ENCODE measurements around the gene RHBDD1. TPM values are rescaled to one million over a fixed set of nuclear protein-coding genes. Genes with fewer than 3 reads are reported as not detected.

RHBDD1 gene
- total and polyA plus RNA-seq, 2 experiments from 2014 or later, result 24.3 to 33.7 TPM

DNA sequence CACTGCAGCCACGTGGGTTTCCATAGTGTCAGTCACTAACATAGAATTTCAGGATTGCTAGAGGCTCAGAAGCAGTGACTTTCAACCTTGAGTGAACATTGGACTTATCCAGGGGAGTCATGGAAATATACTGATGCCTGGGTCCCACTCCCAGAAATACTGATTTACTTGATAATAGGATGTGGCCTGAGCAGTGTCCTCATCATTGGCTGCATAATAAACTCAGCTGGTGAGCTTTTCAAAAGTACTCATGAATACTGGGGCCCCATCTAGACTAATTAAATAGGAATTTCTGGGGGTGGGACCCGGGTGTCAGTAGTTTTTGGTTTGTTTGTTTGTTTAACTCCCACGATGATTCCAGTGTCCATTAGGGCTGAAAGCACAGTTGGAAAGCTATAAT, 186.8 kb downstream of the RHBDD1 start:
- Histone ChIP-seq H3K4me1 (ENCODE audit: insufficient read depth) (no peaks in the 10 kb centered on the region), H3K27ac (no peak overlapping the region), H3K9me2 (ENCODE audit: insufficient read depth) (no peaks in the 10 kb centered on the region), H2AFZ (no peak overlapping the region), H3F3A (ENCODE audit: insufficient read depth) (no peaks in the 10 kb centered on the region), H3K36me3 (ENCODE audit: low read depth) (no peaks in the 10 kb centered on the region), H3K4me2 (ENCODE audit: unreplicated experiment) (no peak overlapping the region), H3K79me2 (ENCODE audit: insufficient read depth) (no peaks in the 10 kb centered on the region), H3K4me3 (no peak overlapping the region), H3K9ac (no peak overlapping the region), H3K27me3 (replicated peaks; ENCODE audit: insufficient read depth) (no peaks in the 10 kb centered on the region), H4K20me1 (ENCODE audit: insufficient read depth) (no peaks in the 10 kb centered on the region), H3K9me3 (ENCODE audit: low read depth) (no peaks in the 10 kb centered on the region)
- WGBS, 2 experiments (ENCODE audit: low coverage in 1 of 2, low lambda C conversion rate in 2 of 2, missing lambda C conversion rate in 2 of 2), result 60 to 62% methylated on average over 3 of the region's 3 CpGs
- no peak for TF ChIP-seq EZH2 (IDR thresholded peaks at IDR 0.05; ENCODE audit: insufficient read depth, poor library complexity, severe bottlenecking)
- TF ChIP-seq EZH2phosphoT487 (IDR thresholded peaks at IDR 0.05; ENCODE audit: insufficient read depth, low read depth), result no peak
- DNase-seq, result no peak
- in situ Hi-C loops (cut with MboI), result no loop called here

DNA sequence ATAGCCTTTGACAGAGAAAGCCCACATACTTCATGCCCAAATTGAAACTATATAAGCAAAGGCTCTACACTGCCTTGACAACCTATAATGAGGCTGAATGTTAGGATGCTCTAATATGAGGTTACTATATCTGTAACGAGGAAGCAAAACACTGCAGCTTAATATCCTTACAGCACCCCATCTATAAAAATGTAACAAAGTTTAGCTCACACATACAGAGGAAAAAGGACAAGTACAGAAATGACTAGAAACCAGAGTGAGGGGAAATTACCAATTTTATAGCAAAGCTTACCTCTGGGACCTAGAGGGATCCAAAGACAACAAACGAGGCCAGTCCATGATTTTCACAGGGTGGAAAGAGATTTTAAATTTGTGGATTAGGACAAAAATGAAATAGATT, 189.7 kb downstream of the RHBDD1 start:
- TF ChIP-seq EZH2phosphoT487 (IDR thresholded peaks at IDR 0.05; ENCODE audit: insufficient read depth, low read depth) (no peak), EZH2 (IDR thresholded peaks at IDR 0.05; ENCODE audit: insufficient read depth, poor library complexity, severe bottlenecking) (no peak)
- Histone ChIP-seq H3K27me3 (replicated peaks; ENCODE audit: insufficient read depth) (no peaks in the 10 kb centered on the region), H3K9me3 (ENCODE audit: low read depth) (no peaks in the 10 kb centered on the region), H3K9ac (no peak overlapping the region), H3K9me2 (ENCODE audit: insufficient read depth) (no peaks in the 10 kb centered on the region), H3K36me3 (ENCODE audit: low read depth) (no peaks in the 10 kb centered on the region), H3K4me3 (no peak overlapping the region), H3K27ac (no peak overlapping the region), H2AFZ (no peak overlapping the region), H3F3A (ENCODE audit: insufficient read depth) (no peaks in the 10 kb centered on the region), H4K20me1 (ENCODE audit: insufficient read depth) (no peaks in the 10 kb centered on the region), H3K79me2 (ENCODE audit: insufficient read depth) (no peaks in the 10 kb centered on the region), H3K4me1 (ENCODE audit: insufficient read depth) (no peaks in the 10 kb centered on the region), H3K4me2 (ENCODE audit: unreplicated experiment) (no peak overlapping the region)
- no peak for DNase-seq
- 48 to 60% methylated on average over 2 of the region's 2 CpGs for WGBS, 2 experiments (ENCODE audit: low coverage in 1 of 2, low lambda C conversion rate in 2 of 2, missing lambda C conversion rate in 2 of 2)
- in situ Hi-C loops (cut with MboI), result no loop called here

DNA sequence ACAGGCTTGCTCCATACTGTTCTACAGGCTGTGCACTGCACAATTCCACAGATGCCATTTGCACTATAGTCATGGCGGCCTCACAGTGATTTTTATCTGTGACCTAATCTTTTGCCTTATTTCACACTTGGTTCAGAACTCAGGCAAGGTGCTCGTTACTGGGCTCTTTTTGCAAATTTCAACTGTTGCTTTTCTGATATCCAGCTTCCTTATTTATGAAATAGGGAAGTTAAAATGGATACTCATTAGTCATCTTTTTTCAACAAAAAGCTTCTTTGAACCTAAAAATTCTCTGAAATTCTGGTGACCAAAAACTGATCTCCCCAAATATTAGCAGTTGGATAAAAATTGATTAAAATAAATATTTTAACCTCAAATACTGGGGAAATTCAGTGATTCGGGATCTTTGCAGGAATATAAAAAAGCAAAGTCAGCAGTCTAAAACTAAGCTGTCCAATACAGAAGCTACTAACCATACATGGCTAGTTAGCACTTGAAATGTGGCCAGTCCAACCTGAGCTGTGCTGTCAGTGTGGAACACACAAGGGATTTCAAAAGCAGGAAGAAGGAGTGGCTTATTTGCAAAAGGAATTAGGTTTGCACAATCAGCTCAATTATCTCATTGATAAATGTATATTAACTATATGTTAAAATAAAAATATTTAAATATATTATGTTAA, 193.7 kb downstream of the RHBDD1 start:
- Histone ChIP-seq H3F3A (ENCODE audit: insufficient read depth) (no peaks in the 10 kb centered on the region), H3K4me3 (no peak overlapping the region), H3K4me2 (ENCODE audit: unreplicated experiment) (no peak overlapping the region), H3K4me1 (ENCODE audit: insufficient read depth) (no peaks in the 10 kb centered on the region), H4K20me1 (ENCODE audit: insufficient read depth) (no peaks in the 10 kb centered on the region), H3K36me3 (ENCODE audit: low read depth) (no peaks in the 10 kb centered on the region), H3K9me3 (ENCODE audit: low read depth) (no peaks in the 10 kb centered on the region), H2AFZ (no peak overlapping the region), H3K9me2 (ENCODE audit: insufficient read depth) (no peaks in the 10 kb centered on the region), H3K79me2 (ENCODE audit: insufficient read depth) (no peaks in the 10 kb centered on the region), H3K27me3 (replicated peaks; ENCODE audit: insufficient read depth) (no peaks in the 10 kb centered on the region), H3K27ac (no peak overlapping the region), H3K9ac (no peak overlapping the region)
- no peak for DNase-seq
- no peak for TF ChIP-seq EZH2phosphoT487 (IDR thresholded peaks at IDR 0.05; ENCODE audit: insufficient read depth, low read depth)
- no peak for TF ChIP-seq EZH2 (IDR thresholded peaks at IDR 0.05; ENCODE audit: insufficient read depth, poor library complexity, severe bottlenecking)
- 58 to 62% methylated on average over 3 of the region's 3 CpGs for WGBS, 2 experiments (ENCODE audit: low coverage in 1 of 2, low lambda C conversion rate in 2 of 2, missing lambda C conversion rate in 2 of 2)
- in situ Hi-C loops (cut with MboI), result no loop called here

DNA sequence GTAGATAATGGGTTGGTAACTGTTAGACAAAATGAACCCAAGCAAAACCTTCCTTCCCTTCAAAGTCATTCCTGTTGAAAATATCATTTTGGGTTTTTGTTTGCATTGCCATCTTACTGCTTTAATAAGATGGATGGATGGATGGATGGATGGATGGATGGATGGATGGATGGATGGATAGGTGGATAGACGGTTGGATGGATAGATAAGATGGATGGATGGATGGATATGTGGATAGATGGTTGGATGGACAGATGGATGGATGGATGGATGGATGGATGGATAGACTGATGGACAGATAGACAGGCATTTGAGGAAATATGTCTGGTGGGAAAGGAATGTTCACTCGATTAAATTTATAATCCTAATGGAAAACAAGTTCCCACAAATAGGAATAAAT, 194.9 kb downstream of the RHBDD1 start:
- H3K4me1 ChIP-seq (ENCODE audit: insufficient read depth), result no peaks in the 10 kb centered on the region
- H3K79me2 ChIP-seq (ENCODE audit: insufficient read depth), result no peaks in the 10 kb centered on the region
- no peak overlapping the region for H3K4me2 ChIP-seq (ENCODE audit: unreplicated experiment)
- WGBS, 2 experiments (ENCODE audit: low coverage in 1 of 2, low lambda C conversion rate in 2 of 2, missing lambda C conversion rate in 2 of 2), result 79 to 88% methylated on average over 2 of the region's 2 CpGs
- H3K9ac ChIP-seq, result no peak overlapping the region
- H3K9me2 ChIP-seq (ENCODE audit: insufficient read depth), result no peaks in the 10 kb centered on the region
- in situ Hi-C loops (cut with MboI), result no loop called here
- no peak overlapping the region for H3K4me3 ChIP-seq
- H3K27me3 ChIP-seq (replicated peaks; ENCODE audit: insufficient read depth), result no peaks in the 10 kb centered on the region
- H3K27ac ChIP-seq, result no peak overlapping the region
- H3F3A ChIP-seq (ENCODE audit: insufficient read depth), result no peaks in the 10 kb centered on the region
- H4K20me1 ChIP-seq (ENCODE audit: insufficient read depth), result no peaks in the 10 kb centered on the region
- no peak for TF ChIP-seq EZH2 (IDR thresholded peaks at IDR 0.05; ENCODE audit: insufficient read depth, poor library complexity, severe bottlenecking)
- no peak for TF ChIP-seq EZH2phosphoT487 (IDR thresholded peaks at IDR 0.05; ENCODE audit: insufficient read depth, low read depth)
- no peaks in the 10 kb centered on the region for H3K9me3 ChIP-seq (ENCODE audit: low read depth)
- no peaks in the 10 kb centered on the region for H3K36me3 ChIP-seq (ENCODE audit: low read depth)
- H2AFZ ChIP-seq, result no peak overlapping the region
- no peak for DNase-seq

Measured in GM23248 (cell line).